Measurements from ENCODE around the gene HIBADH.

HIBADH gene

GRCh38 chr7:27535795-27536194, 126.9 kb downstream of the HIBADH start:
- DNase-seq (ENCODE audit: low read depth), result no peak
- H3K4me3 ChIP-seq (ENCODE audit: low read length), result no peak overlapping the region
- no peak for TF ChIP-seq CTCF (conservative IDR thresholded peaks at IDR 0.05; ENCODE audit: low read length)

GRCh38 chr7:27533652-27534081, 129.0 kb downstream of the HIBADH start:
- no peak for TF ChIP-seq CTCF (conservative IDR thresholded peaks at IDR 0.05; ENCODE audit: low read length)
- H3K4me3 ChIP-seq (ENCODE audit: low read length), result no peak overlapping the region
- DNase-seq (ENCODE audit: low read depth), result no peak

DNA sequence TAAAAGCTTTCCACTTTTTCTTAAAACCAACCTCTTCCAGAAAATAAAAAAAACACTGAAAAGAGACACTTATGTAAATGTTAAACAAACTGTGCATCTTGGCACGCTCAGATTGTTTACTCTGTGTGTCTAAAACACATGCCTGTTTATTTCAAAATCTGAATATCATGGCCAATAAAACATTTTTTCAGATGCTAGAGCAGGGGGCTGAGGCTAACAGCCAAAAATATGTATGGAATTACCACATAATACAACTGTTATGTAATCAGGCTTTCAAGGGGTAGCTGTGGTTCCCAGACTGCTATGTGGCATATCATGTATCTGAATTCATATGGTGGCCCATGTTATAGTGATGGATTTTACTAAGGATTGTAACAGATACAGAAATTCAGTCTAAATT, 130.4 kb downstream of the HIBADH start:
- TF ChIP-seq CTCF (conservative IDR thresholded peaks at IDR 0.05; ENCODE audit: low read length), result no peak
- H3K4me3 ChIP-seq (ENCODE audit: low read length), result no peak overlapping the region
- DNase-seq (ENCODE audit: low read depth), result peak; percentile 18

- peak; percentile 53 for DNase-seq (ENCODE audit: low read depth)
- no peak overlapping the region for H3K4me3 ChIP-seq (ENCODE audit: low read length)
- TF ChIP-seq CTCF (conservative IDR thresholded peaks at IDR 0.05; ENCODE audit: low read length), result no peak
These were observed 135.4 kb downstream of the HIBADH start for GRCh38 chr7:27527348-27527714.

- no peak for TF ChIP-seq CTCF (conservative IDR thresholded peaks at IDR 0.05; ENCODE audit: low read length)
- H3K4me3 ChIP-seq (ENCODE audit: low read length), result no peak overlapping the region
- DNase-seq (ENCODE audit: low read depth), result peak; percentile 7
These were observed 135.9 kb downstream of the HIBADH start for GRCh38 chr7:27526611-27527347.

DNA sequence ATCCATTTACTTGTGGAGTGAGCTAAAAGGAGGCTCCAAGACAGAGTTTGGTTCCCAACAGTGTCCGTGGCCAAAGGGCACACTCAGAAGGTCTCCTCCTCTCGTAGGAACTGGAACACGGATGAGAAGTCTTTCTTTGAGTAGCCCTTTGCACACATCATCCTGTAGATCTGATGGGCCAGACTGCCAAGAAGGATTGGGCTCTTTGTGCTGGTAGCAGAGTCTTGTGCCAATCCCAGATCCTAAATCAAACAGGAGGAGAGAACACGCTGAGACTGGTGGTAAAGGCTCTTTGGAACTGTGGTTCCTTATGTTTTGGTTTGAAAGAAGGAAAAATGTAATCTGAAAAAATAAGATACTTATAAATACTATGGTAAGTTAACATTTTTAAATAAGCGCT, 136.6 kb downstream of the HIBADH start:
- TF ChIP-seq CTCF (conservative IDR thresholded peaks at IDR 0.05; ENCODE audit: low read length), result no peak
- no peak overlapping the region for H3K4me3 ChIP-seq (ENCODE audit: low read length)
- DNase-seq (ENCODE audit: low read depth), result no peak

GRCh38 chr7:27523321-27523720, 139.4 kb downstream of the HIBADH start:
- no peak for TF ChIP-seq CTCF (conservative IDR thresholded peaks at IDR 0.05; ENCODE audit: low read length)
- no peak for DNase-seq (ENCODE audit: low read depth)

More at GRCh38 chr7:27523321-27523720, 139.4 kb downstream of the HIBADH start:
- H3K4me3 ChIP-seq (ENCODE audit: low read length), result no peak overlapping the region
